ENCODE data around the gene MAGEB3. TPM values are rescaled to one million over a fixed set of nuclear protein-coding genes. Genes with fewer than 3 reads are reported as not detected.

The MAGEB3 gene
- total and polyA plus RNA-seq, 2 donors (not counting 3 experiments of a cell fraction or from before 2014, with no cell fraction given), result not detected

DNA sequence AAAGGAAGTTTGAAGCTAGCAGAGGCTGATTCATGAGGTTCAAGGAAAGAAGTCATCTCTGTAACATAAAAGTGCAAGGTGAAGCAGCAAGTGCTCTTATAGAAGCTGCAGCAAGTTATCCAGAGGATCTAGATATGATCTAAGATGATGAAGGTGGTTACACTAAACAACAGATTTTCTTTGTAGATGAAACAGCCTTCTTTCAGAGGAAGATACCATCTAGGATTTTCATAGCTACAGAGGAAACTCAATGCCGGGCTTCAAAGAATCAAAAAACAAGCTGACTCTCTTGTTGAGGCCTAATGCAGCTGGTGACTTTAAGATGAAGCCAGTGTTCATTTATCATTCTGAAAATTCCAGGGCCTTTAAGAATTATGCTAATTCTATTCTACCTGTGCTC lies 50.0 kb downstream of the MAGEB3 start:
- Histone ChIP-seq H3K9ac (replicated peaks; ENCODE audit: extremely low read depth, insufficient read depth, low read length) (no peak overlapping the region), H3K9me1 (replicated peaks; ENCODE audit: control insufficient read depth, extremely low read depth, insufficient read depth, low read length) (no peaks in the 10 kb centered on the region), H3K4me3 (replicated peaks in 1 of 3; ENCODE audit: insufficient read depth in 1 of 3, low read depth in 1 of 3, low read length in 3 of 3) (no peak overlapping the region), H3K79me2 (ENCODE audit: control insufficient read depth, insufficient read depth, low read length) (no peaks in the 10 kb centered on the region), H3K9me3 (replicated peaks; ENCODE audit: control insufficient read depth, insufficient read depth, low read length) (no peaks in the 10 kb centered on the region), H3K36me3 (ENCODE audit: control insufficient read depth in 2 of 2, extremely low read depth in 1 of 2, insufficient read depth in 2 of 2, low read length in 2 of 2) (no peaks in the 10 kb centered on the region), H3K27ac (ENCODE audit: insufficient read depth, low read depth, low read length) (no peak overlapping the region), H2AFZ (ENCODE audit: low read depth, low read length) (no peak overlapping the region), H3K27me3 (ENCODE audit: control insufficient read depth in 2 of 2, insufficient read depth in 2 of 2, low read length in 2 of 2) (no peaks in the 10 kb centered on the region), H3K4me2 (ENCODE audit: insufficient read depth, low read length) (no peak overlapping the region), H4K20me1 (replicated peaks; ENCODE audit: control insufficient read depth, extremely low read depth, insufficient read depth, low read length) (no peaks in the 10 kb centered on the region), H3K4me1 (ENCODE audit: control insufficient read depth, extremely low read depth, insufficient read depth, low read length) (peaks cover 15% of the 10 kb centered on the region)
- ChIA-PET CTCF (interaction anchor here (1.2 kb wide), 1 partner anchor 27 kb away, joined by 3 read pairs; no protein-coding TSS in a partner anchor), POLR2A (no interaction called here)
- dilution Hi-C loops (cut with MboI; ENCODE audit: extremely low pct_ligation_motif_present, low sequenced_read_pairs), result no loop called here
- intact Hi-C loops (cut with micrococcal nuclease), result no loop called here
- no peak for FAIRE-seq
- TF ChIP-seq POLR2AphosphoS5 (IDR thresholded peaks at IDR 0.05; ENCODE audit: insufficient read depth, low read depth, low read length) (no peak), MYC (IDR thresholded peaks at IDR 0.05; ENCODE audit: low read depth, low read length) (no peak), FOS (IDR thresholded peaks at IDR 0.05; ENCODE audit: borderline replicate concordance, insufficient read depth, low read length) (no peak)
- DNase-seq (ENCODE audit: low read depth, low spot score), result no peak
- no TSS peak for BruUV-seq (replicated peaks)

DNA sequence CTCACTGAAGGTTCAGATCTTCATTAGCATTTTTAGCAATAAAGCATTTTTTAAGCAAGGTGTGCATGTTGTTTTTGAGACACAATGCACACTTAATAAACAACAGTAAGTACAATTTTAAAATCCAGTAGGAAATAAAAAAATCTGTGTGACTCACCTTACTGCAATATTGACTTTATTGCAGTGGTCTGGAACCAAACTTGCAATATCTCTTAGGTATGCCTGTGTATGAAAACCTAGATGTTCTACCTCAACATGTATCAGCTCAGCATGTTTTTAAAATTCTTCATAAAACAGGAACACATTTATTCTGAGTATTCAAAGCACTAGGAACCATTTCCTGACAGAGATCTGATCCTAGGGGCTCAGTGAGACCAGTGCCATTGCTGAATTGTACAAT lies 52.1 kb downstream of the MAGEB3 start:
- Histone ChIP-seq H3K4me3 (replicated peaks in 1 of 3; ENCODE audit: insufficient read depth in 1 of 3, low read depth in 1 of 3, low read length in 3 of 3) (no peak overlapping the region), H3K27me3 (ENCODE audit: control insufficient read depth in 2 of 2, insufficient read depth in 2 of 2, low read length in 2 of 2) (no peaks in the 10 kb centered on the region), H3K4me1 (ENCODE audit: control insufficient read depth, extremely low read depth, insufficient read depth, low read length) (peaks cover 15% of the 10 kb centered on the region), H3K9me1 (replicated peaks; ENCODE audit: control insufficient read depth, extremely low read depth, insufficient read depth, low read length) (no peaks in the 10 kb centered on the region), H3K9me3 (replicated peaks; ENCODE audit: control insufficient read depth, insufficient read depth, low read length) (no peaks in the 10 kb centered on the region), H3K27ac (ENCODE audit: insufficient read depth, low read depth, low read length) (peak overlapping the region; percentile 97), H4K20me1 (replicated peaks; ENCODE audit: control insufficient read depth, extremely low read depth, insufficient read depth, low read length) (no peaks in the 10 kb centered on the region), H3K4me2 (ENCODE audit: insufficient read depth, low read length) (no peak overlapping the region), H3K79me2 (ENCODE audit: control insufficient read depth, insufficient read depth, low read length) (no peaks in the 10 kb centered on the region), H3K9ac (replicated peaks; ENCODE audit: extremely low read depth, insufficient read depth, low read length) (no peak overlapping the region), H3K36me3 (ENCODE audit: control insufficient read depth in 2 of 2, extremely low read depth in 1 of 2, insufficient read depth in 2 of 2, low read length in 2 of 2) (no peaks in the 10 kb centered on the region), H2AFZ (ENCODE audit: low read depth, low read length) (no peak overlapping the region)
- POLR2A ChIA-PET, result no interaction called here
- FAIRE-seq (no peak), DNase-seq (ENCODE audit: low read depth, low spot score) (peak; percentile 1)
- intact Hi-C loops (cut with micrococcal nuclease) (no loop called here), dilution Hi-C loops (cut with MboI; ENCODE audit: extremely low pct_ligation_motif_present, low sequenced_read_pairs) (no loop called here)
- BruUV-seq (replicated peaks), result no TSS peak
- TF ChIP-seq, protein P1, sequence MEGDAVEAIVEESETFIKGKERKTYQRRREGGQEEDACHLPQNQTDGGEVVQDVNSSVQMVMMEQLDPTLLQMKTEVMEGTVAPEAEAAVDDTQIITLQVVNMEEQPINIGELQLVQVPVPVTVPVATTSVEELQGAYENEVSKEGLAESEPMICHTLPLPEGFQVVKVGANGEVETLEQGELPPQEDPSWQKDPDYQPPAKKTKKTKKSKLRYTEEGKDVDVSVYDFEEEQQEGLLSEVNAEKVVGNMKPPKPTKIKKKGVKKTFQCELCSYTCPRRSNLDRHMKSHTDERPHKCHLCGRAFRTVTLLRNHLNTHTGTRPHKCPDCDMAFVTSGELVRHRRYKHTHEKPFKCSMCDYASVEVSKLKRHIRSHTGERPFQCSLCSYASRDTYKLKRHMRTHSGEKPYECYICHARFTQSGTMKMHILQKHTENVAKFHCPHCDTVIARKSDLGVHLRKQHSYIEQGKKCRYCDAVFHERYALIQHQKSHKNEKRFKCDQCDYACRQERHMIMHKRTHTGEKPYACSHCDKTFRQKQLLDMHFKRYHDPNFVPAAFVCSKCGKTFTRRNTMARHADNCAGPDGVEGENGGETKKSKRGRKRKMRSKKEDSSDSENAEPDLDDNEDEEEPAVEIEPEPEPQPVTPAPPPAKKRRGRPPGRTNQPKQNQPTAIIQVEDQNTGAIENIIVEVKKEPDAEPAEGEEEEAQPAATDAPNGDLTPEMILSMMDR (IDR thresholded peaks at IDR 0.05; ENCODE audit: extremely low read depth in 1 of 2, insufficient read depth in 1 of 2, low read depth in 1 of 2, low read length in 2 of 2), result no peak
- TF ChIP-seq FOS (IDR thresholded peaks at IDR 0.05; ENCODE audit: borderline replicate concordance, insufficient read depth, low read length), result no peak
- TF ChIP-seq POLR2A (IDR thresholded peaks at IDR 0.05; ENCODE audit: low read depth, low read length), result no peak
- TF ChIP-seq MYC (IDR thresholded peaks at IDR 0.05; ENCODE audit: low read depth, low read length), result no peak
- no peak for TF ChIP-seq GATA2 (IDR thresholded peaks at IDR 0.05; ENCODE audit: insufficient read depth, insufficient read length, low read depth, low read length)
- TF ChIP-seq JUN (IDR thresholded peaks at IDR 0.05; ENCODE audit: borderline replicate concordance, insufficient read depth, insufficient read length, low read depth), result no peak
- TF ChIP-seq POLR2AphosphoS5 (IDR thresholded peaks at IDR 0.05; ENCODE audit: insufficient read depth, low read depth, low read length), result no peak
- TF ChIP-seq, protein P2, sequence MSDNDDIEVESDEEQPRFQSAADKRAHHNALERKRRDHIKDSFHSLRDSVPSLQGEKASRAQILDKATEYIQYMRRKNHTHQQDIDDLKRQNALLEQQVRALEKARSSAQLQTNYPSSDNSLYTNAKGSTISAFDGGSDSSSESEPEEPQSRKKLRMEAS (IDR thresholded peaks at IDR 0.05; ENCODE audit: insufficient read depth, insufficient read length), result no peak
- TF ChIP-seq EZH2 (IDR thresholded peaks at IDR 0.05; ENCODE audit: borderline replicate concordance, low read depth, low read length, severe bottlenecking), result no peak
- CTCF ChIA-PET, result no interaction called here
